Lung (tissue), 12 donors: ENCODE measurements around the gene RBM33. TPM values are rescaled to one million over a fixed set of nuclear protein-coding genes. Genes with fewer than 3 reads are reported as not detected.

Source experiments
- ATAC-seq: fragments of 200-7000 bp; cut with Tn5 transposase; one replicate; pipeline ENCODE4 v1.9.1; 2020; ENCODE audit warnings: moderate number of reproducible peaks; ENCODE audit not compliant: insufficient read depth, low FRiP score
- DNase-seq, 3 donors: peaks; one replicate each; pipeline ENCODE4 v3.0.0-alpha.2; 2013 to 2017
- H3K27ac ChIP-seq, 2 donors: one replicate each; pipeline ENCODE4 v1.5.1; 2013; ENCODE audit warnings: mild to moderate bottlenecking in 2 of 2, moderate library complexity in 2 of 2, control low read depth in 1 of 2, inconsistent platforms in 1 of 2, low read depth in 1 of 2, low read length in 1 of 2
- H3K27me3 ChIP-seq, 3 donors: one replicate each; pipeline ENCODE4 v1.5.1; 2013; ENCODE audit warnings: low read length in 2 of 3; ENCODE audit not compliant: control insufficient read depth in 3 of 3, insufficient read depth in 3 of 3
- H3K36me3 ChIP-seq, 4 donors: one replicate each; pipeline ENCODE4 v1.5.1; 2013; ENCODE audit warnings: low read length in 4 of 4, mild to moderate bottlenecking in 1 of 4, moderate library complexity in 1 of 4; ENCODE audit not compliant: control insufficient read depth in 4 of 4, insufficient read depth in 4 of 4
- H3K4me1 ChIP-seq, 5 donors: one replicate each; pipeline ENCODE4 v1.5.1; 2013; ENCODE audit warnings: low read length in 5 of 5, mild to moderate bottlenecking in 2 of 5, moderate library complexity in 1 of 5; ENCODE audit not compliant: control insufficient read depth in 5 of 5, insufficient read depth in 5 of 5
- H3K4me3 ChIP-seq: one replicate; pipeline ENCODE4 v1.5.1; 2013; ENCODE audit warnings: mild to moderate bottlenecking, control low read depth, moderate library complexity
- H3K9ac ChIP-seq, 2 donors: one replicate each; pipeline ENCODE4 v1.5.1; 2013; ENCODE audit warnings: low read length in 2 of 2, control low read depth in 1 of 2; ENCODE audit not compliant: insufficient read depth in 1 of 2
- H3K9me3 ChIP-seq, 4 donors: one replicate each; pipeline ENCODE4 v1.5.1; 2013; ENCODE audit warnings: low read length in 3 of 4, mild to moderate bottlenecking in 1 of 4, moderate library complexity in 1 of 4; ENCODE audit not compliant: control insufficient read depth in 4 of 4, insufficient read depth in 3 of 4
- WGBS, 2 donors: extraction: QIAGEN DNeasy Blood & Tissue Kit; methylation state at CpG; one replicate each; pipeline ENCODE4 v1.1.7; 2013; 5-methylcytosine and 5-hydroxymethylcytosine counted together
- polyA plus RNA-seq, 2 donors: library from polyadenylated mRNA; stranded (reverse); fragments of 200-250 nt; gene quantifications; one replicate each; pipeline ENCODE4 v1.2.1, GENCODE V29; 2013
- total RNA-seq, 2 donors: library from RNA; depleted of rRNA in 1 of 2; stranded (reverse); fragments of >200 nt in 1 of 2; gene quantifications; one replicate each; pipeline ENCODE4 v1.2.1, GENCODE V29; 2014 to 2021
- TF ChIP-seq, protein P1 (sequence below): IDR thresholded peaks from 2 replicates; pipeline ENCODE4 v1.5.1; 2012; ENCODE audit warnings: mild to moderate bottlenecking; ENCODE audit errors: control extremely low read depth, extremely low read depth
- donor health status: control.
- donor health status: control.
- donor health status: Bipolar disorder and iron deficiency.
- donor health status: healthy.
- donor health status: DM: yes; HTN: yes; CAD: no.

Gene RBM33
- total and polyA plus RNA-seq, 4 donors, result 15.3 to 99.6 (median 43.2) TPM

DNA sequence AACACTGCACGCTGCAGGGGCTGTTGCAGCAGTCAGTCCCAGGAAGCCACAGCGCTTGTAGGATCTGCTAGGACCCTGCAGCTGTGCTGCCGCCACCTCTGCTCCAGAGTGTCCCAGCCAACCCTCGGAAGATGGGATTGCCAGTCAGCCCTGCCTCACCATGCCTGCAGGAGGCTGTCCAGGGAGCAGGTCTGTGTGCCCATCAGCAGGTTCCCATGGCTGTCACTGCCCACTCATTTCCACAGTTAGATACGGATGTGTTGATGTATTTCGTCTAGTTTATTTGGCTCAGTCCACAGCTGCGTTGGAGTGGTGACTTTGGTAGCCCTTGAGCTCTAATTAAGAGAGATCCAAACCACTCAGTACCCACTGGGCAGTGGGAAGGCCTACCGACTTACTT, 132.1 kb downstream of the RBM33 start:
- Histone ChIP-seq H3K27me3 (no peaks in the 10 kb centered on the region), H3K9me3 (no peaks in the 10 kb centered on the region), H3K9ac (no peak overlapping the region), H3K36me3 (peaks cover 7 to 44% (median 15%) of the 10 kb centered on the region in 4 donors), H3K4me1 (peaks cover 0 to 12% (median 0%) of the 10 kb centered on the region in 5 donors), H3K27ac (no peak overlapping the region), H3K4me3 (no peak overlapping the region)
- TF ChIP-seq, protein P1, sequence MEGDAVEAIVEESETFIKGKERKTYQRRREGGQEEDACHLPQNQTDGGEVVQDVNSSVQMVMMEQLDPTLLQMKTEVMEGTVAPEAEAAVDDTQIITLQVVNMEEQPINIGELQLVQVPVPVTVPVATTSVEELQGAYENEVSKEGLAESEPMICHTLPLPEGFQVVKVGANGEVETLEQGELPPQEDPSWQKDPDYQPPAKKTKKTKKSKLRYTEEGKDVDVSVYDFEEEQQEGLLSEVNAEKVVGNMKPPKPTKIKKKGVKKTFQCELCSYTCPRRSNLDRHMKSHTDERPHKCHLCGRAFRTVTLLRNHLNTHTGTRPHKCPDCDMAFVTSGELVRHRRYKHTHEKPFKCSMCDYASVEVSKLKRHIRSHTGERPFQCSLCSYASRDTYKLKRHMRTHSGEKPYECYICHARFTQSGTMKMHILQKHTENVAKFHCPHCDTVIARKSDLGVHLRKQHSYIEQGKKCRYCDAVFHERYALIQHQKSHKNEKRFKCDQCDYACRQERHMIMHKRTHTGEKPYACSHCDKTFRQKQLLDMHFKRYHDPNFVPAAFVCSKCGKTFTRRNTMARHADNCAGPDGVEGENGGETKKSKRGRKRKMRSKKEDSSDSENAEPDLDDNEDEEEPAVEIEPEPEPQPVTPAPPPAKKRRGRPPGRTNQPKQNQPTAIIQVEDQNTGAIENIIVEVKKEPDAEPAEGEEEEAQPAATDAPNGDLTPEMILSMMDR, result no peak
- WGBS, 2 donors, result 93 to 95% methylated on average over 8 of the region's 8 CpGs
- DNase-seq (no peak), ATAC-seq (no peak)

DNA sequence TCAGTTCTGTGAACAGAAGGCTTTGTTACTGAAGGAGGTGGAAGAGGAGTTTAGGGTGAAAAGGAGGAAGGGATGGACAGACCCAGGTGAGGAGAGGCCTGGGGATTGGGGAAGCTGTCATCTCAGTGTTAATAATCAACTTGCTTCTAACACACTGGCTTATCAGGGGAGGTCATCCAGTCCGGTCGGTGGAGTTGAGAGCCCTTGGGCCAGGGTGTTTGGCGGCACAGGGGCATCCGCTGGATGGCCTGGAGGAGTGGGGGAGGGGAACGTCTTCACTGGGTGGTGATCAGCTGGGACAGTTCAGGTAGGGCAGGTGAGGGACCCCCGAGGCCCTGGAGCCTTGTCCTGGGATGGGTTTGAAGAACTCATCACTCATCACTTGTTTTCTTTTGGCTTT, 133.9 kb downstream of the RBM33 start:
- H3K9ac ChIP-seq, result no peak overlapping the region
- no peak overlapping the region for H3K27ac ChIP-seq
- H3K9me3 ChIP-seq, result no peaks in the 10 kb centered on the region
- DNase-seq (no peak), ATAC-seq (no peak)
- 64 to 95% methylated on average over 6 of the region's 6 CpGs for WGBS, 2 donors
- no peaks in the 10 kb centered on the region for H3K27me3 ChIP-seq
- peaks cover 7 to 42% (median 18%) of the 10 kb centered on the region in 4 donors for H3K36me3 ChIP-seq
- no peak overlapping the region for H3K4me3 ChIP-seq
- H3K4me1 ChIP-seq, result peaks cover 0 to 12% (median 0%) of the 10 kb centered on the region in 5 donors
- TF ChIP-seq, protein P1, result no peak

- H3K27ac ChIP-seq, result no peak overlapping the region
- peaks cover 0 to 12% (median 0%) of the 10 kb centered on the region in 5 donors for H3K4me1 ChIP-seq
- no peak overlapping the region for H3K4me3 ChIP-seq
- H3K9ac ChIP-seq, result no peak overlapping the region
- 96 to 97% methylated on average over 24 of the region's 24 CpGs for WGBS, 2 donors
- DNase-seq (peak in 1 of 3 donors; percentile 7), ATAC-seq (no peak)
- H3K9me3 ChIP-seq, result no peaks in the 10 kb centered on the region
- no peaks in the 10 kb centered on the region for H3K27me3 ChIP-seq
- H3K36me3 ChIP-seq, result peaks cover under 1 to 25% (median 11%) of the 10 kb centered on the region in 4 donors
- TF ChIP-seq, protein P1, result no peak
These were observed 136.4 kb downstream of the RBM33 start for GRCh38 chr7:155780884-155781283.

GRCh38 chr7:155781433-155781832, 137.0 kb downstream of the RBM33 start:
- no peaks in the 10 kb centered on the region for H3K27me3 ChIP-seq
- DNase-seq (no peak), ATAC-seq (no peak)
- TF ChIP-seq, protein P1, result no peak
- H3K9me3 ChIP-seq, result no peaks in the 10 kb centered on the region
- no peak overlapping the region for H3K27ac ChIP-seq
- H3K36me3 ChIP-seq, result peaks cover 0 to 22% (median 10%) of the 10 kb centered on the region in 4 donors
- H3K4me1 ChIP-seq, result peaks cover 0 to 12% (median 0%) of the 10 kb centered on the region in 5 donors
- 95 to 97% methylated on average over 19 to 20 of the region's 20 CpGs for WGBS, 2 donors
- no peak overlapping the region for H3K9ac ChIP-seq
- no peak overlapping the region for H3K4me3 ChIP-seq
